Measurements from ENCODE around the gene PPP4R1.
"Not testable (repeated sequence)": the region's sequence is repeated elsewhere in the genome, so short reads cannot be mapped to it uniquely, and the experiment has no call there.

Gene PPP4R1

GRCh38 chr18:9629709-9630108 lies 15.3 kb upstream of the PPP4R1 start:
- no peak for DNase-seq

GRCh38 chr18:9628984-9629383 lies 14.6 kb upstream of the PPP4R1 start:
- no peak for DNase-seq

GRCh38 chr18:9627642-9628041 lies 13.3 kb upstream of the PPP4R1 start:
- DNase-seq: no peak

GRCh38 chr18:9619990-9620389 lies 5.6 kb upstream of the PPP4R1 start:
- DNase-seq: no peak

GRCh38 chr18:9619545-9619944 lies 5.2 kb upstream of the PPP4R1 start:
- DNase-seq: no peak

- DNase-seq: no peak
These were observed 4.7 kb upstream of the PPP4R1 start for GRCh38 chr18:9619056-9619455.

- DNase-seq: no peak
These were observed 2.7 kb upstream of the PPP4R1 start for GRCh38 chr18:9617006-9617542.

GRCh38 chr18:9616049-9616448 lies 1.7 kb upstream of the PPP4R1 start:
- no peak for DNase-seq

GRCh38 chr18:9615280-9615797 lies 980 bp upstream of the PPP4R1 start:
- no peak for DNase-seq

GRCh38 chr18:9613550-9614400 lies 584 bp downstream of the PPP4R1 start:
- no peak for DNase-seq

GRCh38 chr18:9612977-9613376 lies 1.4 kb downstream of the PPP4R1 start:
- DNase-seq: no peak

- peak; percentile 31 for DNase-seq
These were observed 2.0 kb downstream of the PPP4R1 start for GRCh38 chr18:9612215-9612830.

GRCh38 chr18:9609190-9609589 lies 5.2 kb downstream of the PPP4R1 start:
- DNase-seq: no peak

GRCh38 chr18:9608728-9609127 lies 5.6 kb downstream of the PPP4R1 start:
- DNase-seq: no peak

- DNase-seq: no peak
These were observed 6.1 kb downstream of the PPP4R1 start for GRCh38 chr18:9608298-9608697.

- not testable (repeated sequence) for DNase-seq
These were observed 7.2 kb downstream of the PPP4R1 start for GRCh38 chr18:9607111-9607510.

GRCh38 chr18:9606039-9606438 lies 8.3 kb downstream of the PPP4R1 start:
- no peak for DNase-seq

- DNase-seq: no peak
These were observed 10.0 kb downstream of the PPP4R1 start for GRCh38 chr18:9604348-9604747.

GRCh38 chr18:9599328-9599727 lies 15.0 kb downstream of the PPP4R1 start:
- no peak for DNase-seq

GRCh38 chr18:9597609-9598008 lies 16.8 kb downstream of the PPP4R1 start:
- DNase-seq: no peak

- no peak for DNase-seq
These were observed 17.4 kb downstream of the PPP4R1 start for GRCh38 chr18:9596843-9597526.

GRCh38 chr18:9596226-9596625 lies 18.1 kb downstream of the PPP4R1 start:
- no peak for DNase-seq

- DNase-seq: no peak
These were observed 19.3 kb downstream of the PPP4R1 start for GRCh38 chr18:9594823-9595596.
